DND-41 (cell line): ENCODE data around the gene OR2A12.

Experiments
- ATAC-seq: fragments of 200-7000 bp; cut with Tn5 transposase; 3 replicates; pipeline ENCODE4 v1.9.1; 2021; ENCODE audit warnings: low read depth; ENCODE audit not compliant: insufficient read depth
- DNase-seq: peaks from one replicate; pipeline ENCODE4 v3.0.0-alpha.2; 2020
- H2AFZ ChIP-seq: 2 replicates; pipeline ENCODE4 v1.6.0; 2012; ENCODE audit warnings: low read depth, low read length
- H3K27ac ChIP-seq: 2 replicates; pipeline ENCODE4 v1.5.1; 2012; ENCODE audit warnings: low read length, inconsistent platforms
- H3K27me3 ChIP-seq: fragments of 200-600 bp; sonication (generic); 2 replicates; pipeline ENCODE4 v1.6.0; 2012; ENCODE audit warnings: low read length, mild to moderate bottlenecking, inconsistent platforms; ENCODE audit not compliant: insufficient read depth, poor library complexity
- H3K36me3 ChIP-seq: 2 replicates; pipeline ENCODE4 v1.5.1; 2012; ENCODE audit warnings: low read length, inconsistent platforms; ENCODE audit not compliant: insufficient read depth
- H3K4me1 ChIP-seq: 2 replicates; pipeline ENCODE4 v1.5.1; 2012; ENCODE audit warnings: mild to moderate bottlenecking, low read length; ENCODE audit not compliant: insufficient read depth
- H3K4me2 ChIP-seq: 2 replicates; pipeline ENCODE4 v1.6.0; 2012; ENCODE audit warnings: mild to moderate bottlenecking, moderate library complexity, low read length, inconsistent platforms; ENCODE audit not compliant: insufficient read depth
- H3K4me3 ChIP-seq, 2 experiments: fragments of 200-600 bp in 1 of 2; shearing (Covaris generic) in 1 of 2; 2 replicates each; pipeline ENCODE4 v1.5.1; 2012 to 2016; ENCODE audit warnings: inconsistent platforms in 2 of 2, low read length in 2 of 2, mild to moderate bottlenecking in 2 of 2, low read depth in 1 of 2, moderate library complexity in 1 of 2
- H3K79me2 ChIP-seq: 2 replicates; pipeline ENCODE4 v1.6.0; 2012; ENCODE audit warnings: low read length, inconsistent platforms; ENCODE audit not compliant: insufficient read depth
- H3K9ac ChIP-seq: 2 replicates; pipeline ENCODE4 v1.6.0; 2012; ENCODE audit warnings: low read depth, mild to moderate bottlenecking, inconsistent platforms, low read length, moderate library complexity
- H3K9me3 ChIP-seq: 2 replicates; pipeline ENCODE4 v1.5.1; 2012; ENCODE audit warnings: low read length, moderate library complexity, mild to moderate bottlenecking, inconsistent platforms; ENCODE audit not compliant: insufficient read depth, severe bottlenecking
- H4K20me1 ChIP-seq: 2 replicates; pipeline ENCODE4 v1.6.0; 2012; ENCODE audit warnings: low read length; ENCODE audit not compliant: insufficient read depth
- CTCF ChIP-seq: IDR thresholded peaks from 2 replicates; pipeline ENCODE4 v1.5.1; 2012; ENCODE audit warnings: borderline replicate concordance, low read length, moderate library complexity, mild to moderate bottlenecking; ENCODE audit not compliant: poor library complexity, severe bottlenecking; ENCODE audit errors: extremely low read depth
- EZH2 ChIP-seq: IDR thresholded peaks from 3 replicates; pipeline ENCODE4 v1.6.1; 2012; ENCODE audit warnings: borderline replicate concordance, low read depth, mild to moderate bottlenecking, moderate library complexity, low read length, inconsistent platforms; ENCODE audit not compliant: severe bottlenecking

Gene OR2A12

GRCh38 chr7:144085978-144086377 is at the start of gene OR2A12:
OR2A12 (plus strand) TSS chr7:144086278; CDS start chr7:144095108, 8,830 bp downstream.
- no peaks in the 10 kb centered on the region for H3K79me2 ChIP-seq
- H3K9me3 ChIP-seq = no peaks in the 10 kb centered on the region
- H3K36me3 ChIP-seq = no peaks in the 10 kb centered on the region
- ATAC-seq = no peak
- H2AFZ ChIP-seq = no peak within 1 kb of the TSS
- H4K20me1 ChIP-seq = no peaks in the 10 kb centered on the region
- no peak within 1 kb of the TSS for H3K27ac ChIP-seq
- H3K27me3 ChIP-seq = peaks cover 2% of the 10 kb centered on the region
- no peak within 1 kb of the TSS for H3K4me3 ChIP-seq
- DNase-seq = no peak
- TF ChIP-seq EZH2 = no peak
- no peak for TF ChIP-seq CTCF
- H3K4me2 ChIP-seq = no peak within 1 kb of the TSS
- no peak within 1 kb of the TSS for H3K9ac ChIP-seq
- H3K4me1 ChIP-seq = no peaks in the 10 kb centered on the region

GRCh38 chr7:144036302-144036885 is 49.7 kb upstream of the OR2A12 start:
- H3K79me2 ChIP-seq = no peaks in the 10 kb centered on the region
- H3K9me3 ChIP-seq = no peaks in the 10 kb centered on the region
- H3K4me2 ChIP-seq = no peak overlapping the region
- no peaks in the 10 kb centered on the region for H3K27me3 ChIP-seq
- ATAC-seq (no peak), DNase-seq (no peak)
- no peak overlapping the region for H2AFZ ChIP-seq
- H3K36me3 ChIP-seq = no peaks in the 10 kb centered on the region
- no peak overlapping the region for H3K4me3 ChIP-seq
- no peak overlapping the region for H3K27ac ChIP-seq
- no peak for TF ChIP-seq EZH2
- TF ChIP-seq CTCF = no peak
- no peak overlapping the region for H3K9ac ChIP-seq
- H3K4me1 ChIP-seq = no peaks in the 10 kb centered on the region
- H4K20me1 ChIP-seq = no peaks in the 10 kb centered on the region

- DNase-seq = no peak
- no peaks in the 10 kb centered on the region for H3K79me2 ChIP-seq
These were observed 48.6 kb upstream of the OR2A12 start for GRCh38 chr7:144037414-144038035.

More at GRCh38 chr7:144037414-144038035, 48.6 kb upstream of the OR2A12 start:
- Histone ChIP-seq H3K4me2 (no peak overlapping the region), H3K9ac (no peak overlapping the region), H3K27me3 (no peaks in the 10 kb centered on the region), H3K4me1 (no peaks in the 10 kb centered on the region), H2AFZ (no peak overlapping the region), H3K27ac (no peak overlapping the region), H3K4me3 (no peak overlapping the region), H3K9me3 (no peaks in the 10 kb centered on the region), H3K36me3 (no peaks in the 10 kb centered on the region), H4K20me1 (no peaks in the 10 kb centered on the region)
- ATAC-seq = no peak
- TF ChIP-seq EZH2 (no peak), CTCF (no peak)
